ENCODE measurements around the gene NOC3L. TPM values are rescaled to one million over a fixed set of nuclear protein-coding genes. Genes with fewer than 3 reads are reported as not detected.

Gene NOC3L
- total and polyA plus RNA-seq, 2 experiments from 2014 or later, result 23.4 to 29.9 TPM

- Histone ChIP-seq H3K4me2 (ENCODE audit: unreplicated experiment) (no peak overlapping the region), H3K27me3 (replicated peaks; ENCODE audit: insufficient read depth) (no peaks in the 10 kb centered on the region), H3K9me3 (ENCODE audit: low read depth) (no peaks in the 10 kb centered on the region), H2AFZ (no peak overlapping the region), H3K27ac (no peak overlapping the region), H3F3A (ENCODE audit: insufficient read depth) (peaks cover 10% of the 10 kb centered on the region; the same call in 1 of the 2 replicates), H3K4me3 (no peak overlapping the region), H3K36me3 (ENCODE audit: low read depth) (no peaks in the 10 kb centered on the region), H3K9me2 (ENCODE audit: insufficient read depth) (no peaks in the 10 kb centered on the region), H3K9ac (no peak overlapping the region), H3K4me1 (ENCODE audit: insufficient read depth) (peaks cover 13% of the 10 kb centered on the region), H3K79me2 (ENCODE audit: insufficient read depth) (peaks cover 100% of the 10 kb centered on the region), H4K20me1 (ENCODE audit: insufficient read depth) (peaks cover 8% of the 10 kb centered on the region; the same call in 1 of the 2 replicates)
- TF ChIP-seq EZH2phosphoT487 (IDR thresholded peaks at IDR 0.05; ENCODE audit: insufficient read depth, low read depth) (no peak), EZH2 (IDR thresholded peaks at IDR 0.05; ENCODE audit: insufficient read depth, poor library complexity, severe bottlenecking) (no peak)
- DNase-seq, result no peak
- in situ Hi-C loops (cut with MboI), result no loop called here
- 68 to 71% methylated on average over 7 of the region's 7 CpGs for WGBS, 2 experiments (ENCODE audit: low coverage in 1 of 2, low lambda C conversion rate in 2 of 2, missing lambda C conversion rate in 2 of 2)
Measured at GRCh38 chr10:94409021-94409657, 46.4 kb upstream of the NOC3L start.

- Histone ChIP-seq H3K9me2 (ENCODE audit: insufficient read depth) (no peaks in the 10 kb centered on the region), H3F3A (ENCODE audit: insufficient read depth) (peaks cover 15% of the 10 kb centered on the region; the same call in 1 of the 2 replicates), H3K27ac (no peak overlapping the region), H3K4me2 (ENCODE audit: unreplicated experiment) (no peak overlapping the region), H3K4me3 (no peak overlapping the region), H3K79me2 (ENCODE audit: insufficient read depth) (peaks cover 96% of the 10 kb centered on the region), H4K20me1 (ENCODE audit: insufficient read depth) (peaks cover 8% of the 10 kb centered on the region; the same call in 1 of the 2 replicates), H3K9ac (no peak overlapping the region), H3K36me3 (ENCODE audit: low read depth) (no peaks in the 10 kb centered on the region), H3K27me3 (replicated peaks; ENCODE audit: insufficient read depth) (no peaks in the 10 kb centered on the region), H3K4me1 (ENCODE audit: insufficient read depth) (peaks cover 14% of the 10 kb centered on the region), H3K9me3 (ENCODE audit: low read depth) (no peaks in the 10 kb centered on the region), H2AFZ (no peak overlapping the region)
- DNase-seq, result no peak
- TF ChIP-seq EZH2 (IDR thresholded peaks at IDR 0.05; ENCODE audit: insufficient read depth, poor library complexity, severe bottlenecking) (no peak), EZH2phosphoT487 (IDR thresholded peaks at IDR 0.05; ENCODE audit: insufficient read depth, low read depth) (no peak)
- in situ Hi-C loops (cut with MboI), result no loop called here
- WGBS, 2 experiments (ENCODE audit: low coverage in 1 of 2, low lambda C conversion rate in 2 of 2, missing lambda C conversion rate in 2 of 2), result 92 to 93% methylated on average over 3 of the region's 3 CpGs
Measured at GRCh38 chr10:94407668-94408067, 44.9 kb upstream of the NOC3L start.

DNA sequence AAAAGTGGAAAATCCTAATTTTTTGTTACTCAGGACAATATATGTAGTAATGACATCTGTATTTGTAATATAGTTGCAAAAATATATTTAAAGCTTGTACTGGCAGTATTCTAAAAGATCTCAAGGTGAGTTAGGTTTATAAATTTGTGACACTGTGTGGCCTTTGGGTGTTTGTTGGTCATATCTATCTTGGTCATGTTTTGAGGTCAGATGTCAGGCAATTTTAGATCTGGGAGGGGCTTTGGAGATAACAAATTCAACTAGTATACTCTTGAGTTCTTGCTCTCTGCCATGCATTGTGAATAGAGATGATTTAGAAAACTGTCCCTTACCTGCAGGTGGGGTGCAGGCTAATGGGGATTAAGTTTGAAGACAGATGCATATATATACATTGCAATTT, 42.7 kb upstream of the NOC3L start:
- peaks cover 15% of the 10 kb centered on the region; the same call in 1 of the 2 replicates for H3F3A ChIP-seq (ENCODE audit: insufficient read depth)
- peaks cover 14% of the 10 kb centered on the region for H3K4me1 ChIP-seq (ENCODE audit: insufficient read depth)
- H3K79me2 ChIP-seq (ENCODE audit: insufficient read depth), result peaks cover 73% of the 10 kb centered on the region
- peak overlapping the region; percentile 97; the same call in 1 of the 2 replicates for H3K4me3 ChIP-seq
- DNase-seq, result no peak
- peak overlapping the region; percentile 92 for H3K4me2 ChIP-seq (ENCODE audit: unreplicated experiment)
- no peak overlapping the region for H3K27ac ChIP-seq
- no peaks in the 10 kb centered on the region for H3K27me3 ChIP-seq (replicated peaks; ENCODE audit: insufficient read depth)
- no peak overlapping the region for H2AFZ ChIP-seq
- TF ChIP-seq EZH2 (IDR thresholded peaks at IDR 0.05; ENCODE audit: insufficient read depth, poor library complexity, severe bottlenecking) (no peak), EZH2phosphoT487 (IDR thresholded peaks at IDR 0.05; ENCODE audit: insufficient read depth, low read depth) (no peak)
- H3K9me2 ChIP-seq (ENCODE audit: insufficient read depth), result no peaks in the 10 kb centered on the region
- in situ Hi-C loops (cut with MboI), result no loop called here
- H3K9me3 ChIP-seq (ENCODE audit: low read depth), result no peaks in the 10 kb centered on the region
- peaks cover 8% of the 10 kb centered on the region; the same call in 1 of the 2 replicates for H4K20me1 ChIP-seq (ENCODE audit: insufficient read depth)
- H3K9ac ChIP-seq, result no peak overlapping the region
- no peaks in the 10 kb centered on the region for H3K36me3 ChIP-seq (ENCODE audit: low read depth)

- Histone ChIP-seq H3K9ac (peak overlapping the region; percentile 85), H3K27ac (peak overlapping the region; percentile 83), H3K4me3 (peak overlapping the region; percentile 97), H3K4me1 (ENCODE audit: insufficient read depth) (peaks cover 14% of the 10 kb centered on the region), H2AFZ (peak overlapping the region; percentile 99), H3K79me2 (ENCODE audit: insufficient read depth) (peaks cover 55% of the 10 kb centered on the region), H3K9me3 (ENCODE audit: low read depth) (no peaks in the 10 kb centered on the region), H3F3A (ENCODE audit: insufficient read depth) (peaks cover 15% of the 10 kb centered on the region; the same call in 1 of the 2 replicates), H3K27me3 (replicated peaks; ENCODE audit: insufficient read depth) (no peaks in the 10 kb centered on the region), H3K9me2 (ENCODE audit: insufficient read depth) (no peaks in the 10 kb centered on the region), H4K20me1 (ENCODE audit: insufficient read depth) (peaks cover 8% of the 10 kb centered on the region; the same call in 1 of the 2 replicates), H3K36me3 (ENCODE audit: low read depth) (no peaks in the 10 kb centered on the region), H3K4me2 (ENCODE audit: unreplicated experiment) (peak overlapping the region; percentile 92)
- no peak for TF ChIP-seq EZH2phosphoT487 (IDR thresholded peaks at IDR 0.05; ENCODE audit: insufficient read depth, low read depth)
- TF ChIP-seq EZH2 (IDR thresholded peaks at IDR 0.05; ENCODE audit: insufficient read depth, poor library complexity, severe bottlenecking), result no peak
- in situ Hi-C loops (cut with MboI), result no loop called here
- WGBS, 2 experiments (ENCODE audit: low coverage in 1 of 2, low lambda C conversion rate in 2 of 2, missing lambda C conversion rate in 2 of 2), result 0 to 1% methylated on average over 20 to 39 of the region's 51 CpGs
- DNase-seq, result peak; percentile 86
Measured at GRCh38 chr10:94403380-94404213, 40.9 kb upstream of the NOC3L start.
